HCT116 (cell line): ENCODE data around the gene NFKB1.

ENCODE experiments used
- ELF1 ChIP-seq: IDR thresholded peaks from 2 replicates; pipeline ENCODE4 v1.6.1; 2012; ENCODE audit warnings: low read depth, borderline replicate concordance
- SP1 ChIP-seq: IDR thresholded peaks from 2 replicates; pipeline ENCODE4 v1.6.1; 2012; ENCODE audit warnings: low read depth
- TF ChIP-seq, protein P1 (sequence below), 3 experiments: fragments of 200-600 bp in 1 of 3; sonication (generic) in 1 of 3; IDR thresholded peaks in 2 of 3; conservative IDR thresholded peaks in 1 of 3; 2 replicates each; pipeline ENCODE4 v1.5.1; 2012 to 2017; ENCODE audit warnings: low read depth in 2 of 3, low read length in 2 of 3, antibody characterized with exemption in 1 of 3, borderline replicate concordance in 1 of 3, control low read depth in 1 of 3, mild to moderate bottlenecking in 1 of 3, mixed read lengths in 1 of 3, mixed run types in 1 of 3, moderate library complexity in 1 of 3; ENCODE audit not compliant: insufficient read depth in 1 of 3

DNA sequence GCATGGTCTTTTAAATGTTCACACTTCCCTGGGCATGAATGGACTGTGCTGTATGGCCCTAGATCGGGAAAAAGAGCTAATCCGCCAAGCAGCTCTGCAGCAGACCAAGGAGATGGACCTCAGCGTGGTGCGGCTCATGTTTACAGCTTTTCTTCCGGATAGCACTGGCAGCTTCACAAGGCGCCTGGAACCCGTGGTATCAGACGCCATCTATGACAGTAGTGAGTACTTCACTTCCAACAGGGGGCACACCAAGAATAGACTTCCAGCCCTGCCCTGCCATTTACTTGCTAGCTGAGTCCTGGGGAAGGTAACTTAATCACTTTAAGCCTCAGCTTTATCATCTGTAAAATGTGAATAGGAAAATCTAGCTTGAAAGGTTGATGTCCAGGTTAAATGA, 77.7 kb downstream of the NFKB1 start:
- no peak for TF ChIP-seq ELF1
- TF ChIP-seq SP1: no peak
- TF ChIP-seq, protein P1, sequence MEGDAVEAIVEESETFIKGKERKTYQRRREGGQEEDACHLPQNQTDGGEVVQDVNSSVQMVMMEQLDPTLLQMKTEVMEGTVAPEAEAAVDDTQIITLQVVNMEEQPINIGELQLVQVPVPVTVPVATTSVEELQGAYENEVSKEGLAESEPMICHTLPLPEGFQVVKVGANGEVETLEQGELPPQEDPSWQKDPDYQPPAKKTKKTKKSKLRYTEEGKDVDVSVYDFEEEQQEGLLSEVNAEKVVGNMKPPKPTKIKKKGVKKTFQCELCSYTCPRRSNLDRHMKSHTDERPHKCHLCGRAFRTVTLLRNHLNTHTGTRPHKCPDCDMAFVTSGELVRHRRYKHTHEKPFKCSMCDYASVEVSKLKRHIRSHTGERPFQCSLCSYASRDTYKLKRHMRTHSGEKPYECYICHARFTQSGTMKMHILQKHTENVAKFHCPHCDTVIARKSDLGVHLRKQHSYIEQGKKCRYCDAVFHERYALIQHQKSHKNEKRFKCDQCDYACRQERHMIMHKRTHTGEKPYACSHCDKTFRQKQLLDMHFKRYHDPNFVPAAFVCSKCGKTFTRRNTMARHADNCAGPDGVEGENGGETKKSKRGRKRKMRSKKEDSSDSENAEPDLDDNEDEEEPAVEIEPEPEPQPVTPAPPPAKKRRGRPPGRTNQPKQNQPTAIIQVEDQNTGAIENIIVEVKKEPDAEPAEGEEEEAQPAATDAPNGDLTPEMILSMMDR (IDR thresholded peaks at IDR 0.05 in 2 of 3, conservative IDR thresholded peaks at IDR 0.05 in 1 of 3; ENCODE audit: borderline replicate concordance in 1 of 3, insufficient read depth in 1 of 3, low read depth in 2 of 3, low read length in 2 of 3): peak in 2 of 3 experiments; percentile 18 to 21; a peak in 1 of 6 replicates
